Hepatocyte (in vitro differentiated cells): Measurements from ENCODE around the gene STYX. TPM values are rescaled to one million over a fixed set of nuclear protein-coding genes. Genes with fewer than 3 reads are reported as not detected.
"Not testable (repeated sequence)": the region's sequence is repeated elsewhere in the genome, so short reads cannot be mapped to it uniquely, and the experiment has no call there.

ENCODE experiments used
- DNase-seq: peaks from one replicate; pipeline ENCODE4 v3.0.0-alpha.2; 2016; ENCODE audit warnings: low spot score
- H2AFZ ChIP-seq: fragments of 200-600 bp; sonication (generic); 2 replicates; pipeline ENCODE4 v1.6.0; 2016; ENCODE audit warnings: antibody characterized with exemption, mild to moderate bottlenecking
- H3K27ac ChIP-seq: fragments of 200-600 bp; sonication (generic); 2 replicates; pipeline ENCODE4 v1.5.1; 2016; ENCODE audit warnings: mild to moderate bottlenecking
- H3K27me3 ChIP-seq: fragments of 200-600 bp; sonication (generic); 2 replicates; pipeline ENCODE4 v1.6.1; 2016
- H3K36me3 ChIP-seq: fragments of 200-600 bp; sonication (generic); replicated peaks from 2 replicates; pipeline ENCODE4 v1.5.1; 2016; ENCODE audit warnings: low read depth; ENCODE audit not compliant: insufficient read depth
- H3K4me1 ChIP-seq: fragments of 200-600 bp; sonication (generic); 2 replicates; pipeline ENCODE4 v1.5.1; 2016; ENCODE audit warnings: mild to moderate bottlenecking, moderate library complexity; ENCODE audit not compliant: insufficient read depth
- H3K4me2 ChIP-seq: fragments of 200-600 bp; sonication (generic); 2 replicates; pipeline ENCODE4 v1.6.0; 2016
- H3K4me3 ChIP-seq: fragments of 200-600 bp; sonication (generic); 2 replicates; pipeline ENCODE4 v1.5.1; 2016; ENCODE audit warnings: mild to moderate bottlenecking
- H3K79me2 ChIP-seq: fragments of 200-600 bp; sonication (generic); 2 replicates; pipeline ENCODE4 v1.6.0; 2017; ENCODE audit warnings: mild to moderate bottlenecking
- H3K9me2 ChIP-seq: fragments of 200-600 bp; sonication (generic); replicated peaks from 2 replicates; pipeline ENCODE4 v1.6.0; 2017; ENCODE audit warnings: mild to moderate bottlenecking; ENCODE audit not compliant: insufficient read depth
- H3K9me3 ChIP-seq: fragments of 200-600 bp; sonication (generic); 2 replicates; pipeline ENCODE4 v1.5.1; 2016; ENCODE audit warnings: low read depth, mild to moderate bottlenecking
- H4K20me1 ChIP-seq: fragments of 200-600 bp; sonication (generic); 2 replicates; pipeline ENCODE4 v1.6.0; 2016; ENCODE audit warnings: mild to moderate bottlenecking; ENCODE audit not compliant: insufficient read depth, poor library complexity, severe bottlenecking
- CTCF ChIP-seq: fragments of 200-600 bp; sonication (generic); IDR thresholded peaks from 2 replicates; pipeline ENCODE4 v1.5.1; 2016; ENCODE audit warnings: antibody characterized with exemption, mild to moderate bottlenecking; ENCODE audit not compliant: poor library complexity
- EZH2 ChIP-seq: fragments of 200-600 bp; sonication (generic); IDR thresholded peaks from 2 replicates; pipeline ENCODE4 v1.6.1; 2016; ENCODE audit warnings: antibody characterized with exemption, mild to moderate bottlenecking, borderline replicate concordance
- EZH2phosphoT487 ChIP-seq: fragments of 200-600 bp; sonication (generic); IDR thresholded peaks from one replicate; pipeline ENCODE4 v1.6.1; 2018; ENCODE audit warnings: antibody characterized with exemption, mild to moderate bottlenecking, low read depth, moderate library complexity; ENCODE audit not compliant: unreplicated experiment, severe bottlenecking
- WGBS: methylation state at CpG from one replicate; pipeline ENCODE4 v1.1.6; 2016; ENCODE audit warnings: low lambda C conversion rate; ENCODE audit errors: missing lambda C conversion rate; 5-methylcytosine and 5-hydroxymethylcytosine counted together
- polyA plus RNA-seq: library from polyadenylated mRNA; unstranded; fragments of >200 nt; fragmentation: Nextera tagmentation; extraction: Ambion mirVana; gene quantifications from 2 replicates; pipeline ENCODE4 v1.2.1, GENCODE V29; 2016
- total RNA-seq: library from RNA; depleted of rRNA; stranded (reverse); fragments of >200 nt; gene quantifications from 2 replicates; pipeline ENCODE4 v1.2.3, GENCODE V29; 2014

The STYX gene
- total and polyA plus RNA-seq, 2 experiments from 2014 or later = 8.1 to 21.5 TPM

DNA sequence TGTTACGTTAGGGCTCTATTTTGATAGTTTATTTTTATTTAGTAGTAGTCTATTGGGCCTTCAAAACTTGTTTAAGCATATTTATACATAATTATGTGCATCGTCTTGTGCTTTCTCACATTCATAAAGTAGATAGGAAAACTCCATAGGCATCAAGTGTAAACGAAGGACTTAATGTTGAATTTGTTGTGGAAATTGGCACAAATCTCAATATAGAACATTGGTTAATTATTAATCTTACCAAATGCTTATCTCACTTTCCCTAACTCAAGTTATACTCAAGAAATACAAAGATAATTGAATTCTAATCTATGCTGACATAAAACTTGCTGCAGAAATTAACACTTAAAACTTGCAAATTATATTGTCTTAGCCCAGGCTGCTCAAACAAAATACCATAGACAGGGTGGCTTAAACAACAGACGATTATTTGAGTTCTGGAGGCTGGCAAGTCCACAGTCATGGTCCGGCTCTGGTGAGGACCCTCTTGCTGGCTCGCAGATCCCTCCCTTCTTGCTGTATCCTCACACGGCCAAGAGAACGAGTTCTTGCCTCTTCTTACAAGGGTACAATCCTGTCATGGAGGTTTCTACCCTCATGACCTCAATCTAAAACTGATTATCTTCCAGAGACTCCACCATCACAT, 18.8 kb downstream of the STYX start:
- H3K27ac ChIP-seq = no peak overlapping the region
- H3K9me3 ChIP-seq = no peaks in the 10 kb centered on the region
- 92% methylated on average over 8 of the region's 8 CpGs for WGBS
- H3K9me2 ChIP-seq = no peaks in the 10 kb centered on the region
- H3K27me3 ChIP-seq = no peaks in the 10 kb centered on the region
- H3K79me2 ChIP-seq = peaks cover 11% of the 10 kb centered on the region
- no peaks in the 10 kb centered on the region for H3K36me3 ChIP-seq
- TF ChIP-seq CTCF (no peak), EZH2phosphoT487 (no peak), EZH2 (no peak)
- no peaks in the 10 kb centered on the region for H4K20me1 ChIP-seq
- DNase-seq = no peak
- H3K4me3 ChIP-seq = no peak overlapping the region
- H2AFZ ChIP-seq = no peak overlapping the region
- no peak overlapping the region for H3K4me2 ChIP-seq
- no peaks in the 10 kb centered on the region for H3K4me1 ChIP-seq

GRCh38 chr14:52755607-52756316, 25.8 kb downstream of the STYX start:
- H3K4me2 ChIP-seq = peak overlapping the region; percentile 33
- no peaks in the 10 kb centered on the region for H3K4me1 ChIP-seq
- no peaks in the 10 kb centered on the region for H4K20me1 ChIP-seq
- WGBS = 72% methylated on average over 5 of the region's 5 CpGs
- TF ChIP-seq CTCF = no peak
- no peak for TF ChIP-seq EZH2
- no peak for TF ChIP-seq EZH2phosphoT487
- peak; percentile 19 for DNase-seq
- peak overlapping the region; percentile 36 for H3K27ac ChIP-seq
- no peaks in the 10 kb centered on the region for H3K9me3 ChIP-seq
- no peak overlapping the region for H3K4me3 ChIP-seq
- no peaks in the 10 kb centered on the region for H3K9me2 ChIP-seq
- no peaks in the 10 kb centered on the region for H3K27me3 ChIP-seq
- no peaks in the 10 kb centered on the region for H3K79me2 ChIP-seq
- H2AFZ ChIP-seq = no peak overlapping the region
- no peaks in the 10 kb centered on the region for H3K36me3 ChIP-seq

DNA sequence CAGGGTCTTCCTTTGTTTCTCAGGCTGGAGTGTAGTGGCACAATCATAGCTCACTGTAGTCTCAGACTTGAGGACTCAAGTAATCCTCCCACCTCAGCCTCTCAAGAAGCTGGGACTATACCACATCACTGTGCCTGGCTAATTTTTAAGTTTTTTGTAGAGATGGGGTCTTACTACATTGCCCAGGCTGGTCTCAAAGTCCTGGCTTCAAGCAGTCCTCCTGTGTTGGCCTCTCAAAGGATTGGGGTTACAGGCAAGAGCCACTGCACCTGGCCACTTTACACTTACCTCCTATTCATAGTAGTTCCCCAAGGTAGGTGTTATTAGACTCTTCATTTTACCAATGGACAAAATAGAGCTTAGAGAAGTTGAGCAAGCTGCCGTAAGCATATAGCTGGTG, 29.2 kb downstream of the STYX start:
- Histone ChIP-seq H3K4me3 (no peak overlapping the region), H3K27ac (no peak overlapping the region), H3K79me2 (no peaks in the 10 kb centered on the region), H3K36me3 (no peaks in the 10 kb centered on the region), H4K20me1 (no peaks in the 10 kb centered on the region), H2AFZ (no peak overlapping the region), H3K9me3 (no peaks in the 10 kb centered on the region), H3K27me3 (no peaks in the 10 kb centered on the region), H3K4me2 (no peak overlapping the region), H3K4me1 (no peaks in the 10 kb centered on the region), H3K9me2 (no peaks in the 10 kb centered on the region)
- no peak for TF ChIP-seq EZH2phosphoT487
- no peak for TF ChIP-seq CTCF
- no peak for TF ChIP-seq EZH2
- WGBS = 97% methylated on average over 1 of the region's 1 CpG
- no peak for DNase-seq

DNA sequence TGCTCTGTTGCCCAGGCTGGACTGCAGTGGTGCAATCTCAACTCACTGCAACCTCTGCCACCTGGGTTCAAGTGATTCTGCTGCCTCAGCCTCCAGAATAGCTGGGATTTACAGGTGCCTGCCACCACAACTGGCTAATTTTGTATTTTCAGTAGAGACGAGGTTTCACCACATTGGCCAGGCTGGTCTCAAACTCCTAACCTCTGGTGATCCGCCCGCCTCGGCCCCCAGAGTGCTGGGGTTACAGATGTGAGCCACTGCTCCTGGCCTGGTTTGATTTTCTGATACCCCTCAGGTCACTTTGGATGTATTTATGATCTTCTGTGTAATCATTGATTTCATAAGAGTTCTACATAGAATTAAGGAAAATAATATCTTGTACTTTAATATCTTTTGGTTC, 33.0 kb downstream of the STYX start:
- not testable (repeated sequence) for H4K20me1 ChIP-seq, H2AFZ ChIP-seq, H3K9me3 ChIP-seq, H3K27me3 ChIP-seq, H3K27ac ChIP-seq, H3K36me3 ChIP-seq, DNase-seq, H3K79me2 ChIP-seq, H3K4me1 ChIP-seq, H3K4me2 ChIP-seq, H3K9me2 ChIP-seq, H3K4me3 ChIP-seq
- 100% methylated on average over 4 of the region's 4 CpGs for WGBS
